Fibroblast of villous mesenchyme (primary cell): ENCODE results near the gene ZRANB1. TPM values are rescaled to one million over a fixed set of nuclear protein-coding genes. Genes with fewer than 3 reads are reported as not detected.
"Not testable (repeated sequence)": the region's sequence is repeated elsewhere in the genome, so short reads cannot be mapped to it uniquely, and the experiment has no call there.

ENCODE experiments used
- DNase-seq: peaks from one replicate; pipeline ENCODE4 v3.0.0-alpha.2; 2010; ENCODE audit warnings: low read depth
- H3K4me3 ChIP-seq: 2 replicates; pipeline ENCODE4 v1.5.1; 2011; ENCODE audit warnings: low read depth, mild to moderate bottlenecking, low read length
- total RNA-seq: library from RNA; depleted of rRNA; stranded (reverse); fragments of >200 nt; gene quantifications from 2 replicates; pipeline ENCODE4 v1.2.3, GENCODE V29; 2012
- TF ChIP-seq, protein P1 (sequence below): IDR thresholded peaks from 2 replicates; pipeline ENCODE4 v1.5.1; 2012; ENCODE audit warnings: low read depth, mild to moderate bottlenecking, low read length; ENCODE audit not compliant: insufficient read depth

Gene ZRANB1
- total RNA-seq, 1 donor = 37.1 TPM

DNA sequence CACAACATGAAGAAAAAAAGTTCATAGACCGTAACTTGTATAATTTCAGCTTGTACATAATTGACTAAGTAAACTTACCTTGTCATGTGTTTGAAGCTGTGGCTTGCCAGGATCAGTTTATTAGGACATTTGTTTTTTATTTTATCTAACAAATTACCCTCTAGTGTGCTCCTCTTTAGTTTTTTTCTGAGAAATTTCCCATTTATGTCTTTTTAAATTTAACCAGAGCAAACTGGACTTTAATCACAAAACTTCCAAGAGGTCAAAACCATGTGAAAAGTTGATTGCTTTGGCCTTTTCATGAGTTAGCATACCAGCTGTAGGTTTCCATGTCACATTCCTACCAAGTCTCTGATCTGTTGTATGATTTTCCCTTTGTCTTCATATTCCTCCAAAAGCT lies 42.5 kb downstream of the ZRANB1 start:
- no peak for DNase-seq
- TF ChIP-seq, protein P1, sequence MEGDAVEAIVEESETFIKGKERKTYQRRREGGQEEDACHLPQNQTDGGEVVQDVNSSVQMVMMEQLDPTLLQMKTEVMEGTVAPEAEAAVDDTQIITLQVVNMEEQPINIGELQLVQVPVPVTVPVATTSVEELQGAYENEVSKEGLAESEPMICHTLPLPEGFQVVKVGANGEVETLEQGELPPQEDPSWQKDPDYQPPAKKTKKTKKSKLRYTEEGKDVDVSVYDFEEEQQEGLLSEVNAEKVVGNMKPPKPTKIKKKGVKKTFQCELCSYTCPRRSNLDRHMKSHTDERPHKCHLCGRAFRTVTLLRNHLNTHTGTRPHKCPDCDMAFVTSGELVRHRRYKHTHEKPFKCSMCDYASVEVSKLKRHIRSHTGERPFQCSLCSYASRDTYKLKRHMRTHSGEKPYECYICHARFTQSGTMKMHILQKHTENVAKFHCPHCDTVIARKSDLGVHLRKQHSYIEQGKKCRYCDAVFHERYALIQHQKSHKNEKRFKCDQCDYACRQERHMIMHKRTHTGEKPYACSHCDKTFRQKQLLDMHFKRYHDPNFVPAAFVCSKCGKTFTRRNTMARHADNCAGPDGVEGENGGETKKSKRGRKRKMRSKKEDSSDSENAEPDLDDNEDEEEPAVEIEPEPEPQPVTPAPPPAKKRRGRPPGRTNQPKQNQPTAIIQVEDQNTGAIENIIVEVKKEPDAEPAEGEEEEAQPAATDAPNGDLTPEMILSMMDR = no peak
- no peak overlapping the region for H3K4me3 ChIP-seq

DNA sequence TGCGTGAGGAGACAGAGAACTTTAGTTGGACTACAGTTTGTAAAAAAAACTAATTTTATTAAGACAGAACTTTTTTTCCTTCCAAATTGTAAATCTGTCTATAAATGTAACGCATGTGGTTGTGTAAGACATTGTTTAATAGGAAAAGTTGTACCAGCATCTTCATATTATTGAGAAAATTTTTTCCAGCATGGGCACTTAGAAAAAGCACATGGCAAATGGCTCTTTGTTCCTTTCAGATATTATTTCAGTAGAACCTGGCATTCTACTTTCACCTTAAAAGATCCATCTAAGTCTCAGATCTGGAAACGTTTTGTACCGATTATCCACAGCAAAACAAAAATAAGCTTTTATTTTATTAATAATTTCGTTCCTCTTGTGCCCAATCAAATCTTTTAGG lies 43.2 kb downstream of the ZRANB1 start:
- TF ChIP-seq, protein P1 = no peak
- no peak for DNase-seq
- H3K4me3 ChIP-seq = no peak overlapping the region

GRCh38 chr10:124987788-124988187 lies 45.9 kb downstream of the ZRANB1 start:
- H3K4me3 ChIP-seq = no peak overlapping the region
- DNase-seq = no peak
- TF ChIP-seq, protein P1 = no peak

DNA sequence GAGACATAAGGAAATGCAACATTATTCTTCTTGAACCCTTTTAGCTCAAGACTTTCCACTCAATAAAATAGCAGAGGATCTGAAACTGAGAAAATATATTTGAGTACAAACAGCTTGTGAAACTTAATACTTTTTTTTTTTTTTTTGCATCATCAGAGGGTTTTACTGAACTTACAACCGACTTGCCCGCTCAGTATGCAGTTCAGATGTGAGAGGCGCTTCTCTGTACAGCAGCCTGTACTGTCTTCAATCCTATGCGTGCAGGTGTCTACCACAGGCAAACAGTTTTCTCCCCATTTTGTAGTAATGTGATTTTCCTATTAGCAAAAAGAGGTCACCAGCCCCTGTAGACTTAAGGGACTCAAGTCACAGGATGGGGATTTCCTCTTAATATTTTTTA lies 46.8 kb downstream of the ZRANB1 start:
- not testable (repeated sequence) for DNase-seq, H3K4me3 ChIP-seq

DNA sequence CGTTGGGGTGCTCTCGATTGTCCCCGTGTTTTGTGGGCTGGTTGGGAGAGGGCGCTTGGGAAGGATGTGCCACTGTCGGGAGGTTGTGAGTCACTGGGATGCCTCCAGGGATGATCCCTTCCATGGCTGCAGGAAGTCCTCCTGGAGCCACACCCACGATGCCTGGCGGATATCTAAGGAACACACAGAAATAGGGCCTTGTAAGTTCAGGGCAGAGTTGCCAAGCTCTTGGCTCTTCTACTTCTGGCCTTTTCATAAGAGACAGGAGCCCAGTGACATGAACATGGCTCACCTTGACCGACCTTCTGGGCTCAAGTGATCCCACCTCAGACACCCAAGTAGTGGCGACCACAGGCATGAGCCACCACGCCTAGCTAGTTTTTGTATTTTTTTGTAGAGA lies 47.6 kb downstream of the ZRANB1 start:
- no peak overlapping the region for H3K4me3 ChIP-seq
- TF ChIP-seq, protein P1 = no peak
- DNase-seq = no peak

DNA sequence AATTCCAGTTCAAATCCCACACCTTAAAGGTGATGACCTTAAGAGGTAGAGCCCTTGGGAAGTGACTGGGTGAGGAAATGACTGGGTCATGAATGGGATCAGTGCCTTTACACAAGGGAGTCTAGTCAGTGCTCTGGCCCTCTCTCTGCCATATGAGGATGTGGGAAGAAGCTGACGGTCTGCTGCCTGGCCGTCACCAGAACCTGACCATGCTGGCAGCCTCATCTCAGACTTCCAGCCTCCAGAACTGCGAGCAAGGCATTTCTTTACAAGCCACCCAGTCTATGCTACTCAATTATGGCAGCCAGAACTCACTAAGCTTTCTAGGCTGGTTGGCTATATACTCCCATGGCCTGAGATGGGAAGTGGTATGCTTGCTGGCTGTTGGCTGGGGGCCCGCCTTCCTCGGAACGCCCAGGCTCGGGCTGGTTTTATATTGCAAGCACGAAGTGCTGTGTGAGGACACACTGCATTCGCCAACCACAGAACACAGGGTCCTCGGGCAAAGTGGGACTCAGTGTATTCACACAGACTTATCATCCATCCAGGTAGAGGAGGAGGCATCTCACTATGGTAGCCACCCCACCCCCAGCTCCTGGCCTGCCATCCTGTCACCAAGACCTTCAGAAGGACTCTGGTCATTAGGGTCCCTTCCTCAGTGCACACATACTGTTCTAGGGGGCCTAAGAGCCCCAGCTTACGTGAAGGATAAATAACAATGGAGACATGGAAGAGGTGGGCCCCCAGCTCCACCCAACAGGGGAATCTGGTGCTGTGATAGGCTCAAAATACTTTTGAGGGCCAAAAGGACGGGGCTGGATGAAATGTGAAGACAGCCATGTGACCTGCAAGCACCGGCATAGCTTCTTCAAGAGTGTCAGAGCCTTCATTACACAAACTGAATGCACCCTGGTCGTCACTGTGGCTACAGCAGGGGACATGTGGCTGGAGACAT lies 49.0 kb downstream of the ZRANB1 start:
- DNase-seq = no peak
- H3K4me3 ChIP-seq = no peak overlapping the region
- TF ChIP-seq, protein P1 = no peak

DNA sequence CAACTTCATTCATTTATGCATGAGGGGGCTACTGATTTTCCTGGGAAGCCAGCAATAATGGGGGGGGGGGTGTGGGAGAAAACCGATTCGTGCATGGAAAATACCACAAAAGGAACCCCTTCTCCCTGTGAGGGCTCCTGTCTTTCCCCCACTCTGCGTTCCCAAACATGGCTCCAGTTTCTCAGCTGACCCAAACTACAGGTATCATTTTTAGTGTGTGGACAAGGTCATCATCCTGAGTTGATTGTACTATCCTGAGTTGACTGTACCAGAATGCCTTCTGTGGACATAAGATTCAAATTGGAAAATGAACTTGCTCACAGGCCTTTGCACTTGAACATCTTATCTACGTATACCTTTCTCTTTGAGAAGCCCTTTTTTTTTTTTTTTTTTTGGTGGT lies 49.9 kb downstream of the ZRANB1 start:
- no peak overlapping the region for H3K4me3 ChIP-seq
- TF ChIP-seq, protein P1 = no peak
- no peak for DNase-seq
